ENCODE results near the gene ZFAND3. TPM values are rescaled to one million over a fixed set of nuclear protein-coding genes. Genes with fewer than 3 reads are reported as not detected.

Gene ZFAND3
- total RNA-seq, 3 donors from 2014 or later: 34.1 to 53.0 (median 36.0) TPM

- TF ChIP-seq POLR2A (IDR thresholded peaks at IDR 0.05): no peak
- TF ChIP-seq, protein P1, sequence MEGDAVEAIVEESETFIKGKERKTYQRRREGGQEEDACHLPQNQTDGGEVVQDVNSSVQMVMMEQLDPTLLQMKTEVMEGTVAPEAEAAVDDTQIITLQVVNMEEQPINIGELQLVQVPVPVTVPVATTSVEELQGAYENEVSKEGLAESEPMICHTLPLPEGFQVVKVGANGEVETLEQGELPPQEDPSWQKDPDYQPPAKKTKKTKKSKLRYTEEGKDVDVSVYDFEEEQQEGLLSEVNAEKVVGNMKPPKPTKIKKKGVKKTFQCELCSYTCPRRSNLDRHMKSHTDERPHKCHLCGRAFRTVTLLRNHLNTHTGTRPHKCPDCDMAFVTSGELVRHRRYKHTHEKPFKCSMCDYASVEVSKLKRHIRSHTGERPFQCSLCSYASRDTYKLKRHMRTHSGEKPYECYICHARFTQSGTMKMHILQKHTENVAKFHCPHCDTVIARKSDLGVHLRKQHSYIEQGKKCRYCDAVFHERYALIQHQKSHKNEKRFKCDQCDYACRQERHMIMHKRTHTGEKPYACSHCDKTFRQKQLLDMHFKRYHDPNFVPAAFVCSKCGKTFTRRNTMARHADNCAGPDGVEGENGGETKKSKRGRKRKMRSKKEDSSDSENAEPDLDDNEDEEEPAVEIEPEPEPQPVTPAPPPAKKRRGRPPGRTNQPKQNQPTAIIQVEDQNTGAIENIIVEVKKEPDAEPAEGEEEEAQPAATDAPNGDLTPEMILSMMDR (IDR thresholded peaks at IDR 0.05): no peak
- no peak for TF ChIP-seq POLR2AphosphoS5 (IDR thresholded peaks at IDR 0.05)
- peak in 1 of 2 donors; percentile 20 for DNase-seq (ENCODE audit: low spot score in 2 of 2)
- intact Hi-C loops (cut with DNase I; ENCODE audit: low total_unique reads): no loop called here
- Histone ChIP-seq H3K9me3 (no peaks in the 10 kb centered on the region), H3K4me3 (no peak overlapping the region), H3K27me3 (no peaks in the 10 kb centered on the region), H3K36me3 (no peaks in the 10 kb centered on the region), H3K27ac (no peak overlapping the region), H3K4me1 (no peaks in the 10 kb centered on the region)
These were observed 365.7 kb downstream of the ZFAND3 start for GRCh38 chr6:38185244-38185643.

GRCh38 chr6:38185752-38186151 lies 366.2 kb downstream of the ZFAND3 start:
- Histone ChIP-seq H3K27me3 (no peaks in the 10 kb centered on the region), H3K4me3 (no peak overlapping the region), H3K36me3 (no peaks in the 10 kb centered on the region), H3K4me1 (no peaks in the 10 kb centered on the region), H3K27ac (no peak overlapping the region), H3K9me3 (no peaks in the 10 kb centered on the region)
- intact Hi-C loops (cut with DNase I; ENCODE audit: low total_unique reads): no loop called here
- TF ChIP-seq POLR2AphosphoS5 (IDR thresholded peaks at IDR 0.05) (no peak), POLR2A (IDR thresholded peaks at IDR 0.05) (no peak)
- TF ChIP-seq, protein P1 (IDR thresholded peaks at IDR 0.05): no peak
- peak in 1 of 2 donors; percentile 9 for DNase-seq (ENCODE audit: low spot score in 2 of 2)

DNA sequence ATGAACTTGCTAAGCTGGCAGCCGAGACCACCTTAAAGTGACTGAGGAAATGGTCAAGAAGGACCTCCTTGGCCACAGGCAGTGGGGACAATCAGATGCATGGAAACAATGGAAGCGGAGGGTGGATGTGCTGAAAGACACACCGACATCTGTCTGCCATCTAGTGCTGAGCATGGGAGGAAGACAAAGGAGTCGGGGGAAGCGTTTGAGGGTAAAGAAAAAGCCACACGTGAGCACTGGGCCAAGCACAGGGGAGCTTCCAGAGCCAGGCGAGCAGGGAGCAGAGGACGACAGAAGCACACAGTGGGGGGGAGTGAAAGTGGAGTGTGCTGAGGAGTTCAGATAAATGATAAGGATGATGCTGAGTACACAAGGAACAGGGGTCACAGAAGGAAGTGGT lies 367.8 kb downstream of the ZFAND3 start:
- H3K27ac ChIP-seq: no peak overlapping the region
- no peaks in the 10 kb centered on the region for H3K36me3 ChIP-seq
- no peaks in the 10 kb centered on the region for H3K4me1 ChIP-seq
- intact Hi-C loops (cut with DNase I; ENCODE audit: low total_unique reads): no loop called here
- no peak overlapping the region for H3K4me3 ChIP-seq
- H3K9me3 ChIP-seq: no peaks in the 10 kb centered on the region
- TF ChIP-seq, protein P1 (IDR thresholded peaks at IDR 0.05): no peak
- TF ChIP-seq POLR2AphosphoS5 (IDR thresholded peaks at IDR 0.05): no peak
- TF ChIP-seq POLR2A (IDR thresholded peaks at IDR 0.05): no peak
- H3K27me3 ChIP-seq: no peaks in the 10 kb centered on the region
- DNase-seq (ENCODE audit: low spot score in 2 of 2): peak in 1 of 2 donors; percentile 37

DNA sequence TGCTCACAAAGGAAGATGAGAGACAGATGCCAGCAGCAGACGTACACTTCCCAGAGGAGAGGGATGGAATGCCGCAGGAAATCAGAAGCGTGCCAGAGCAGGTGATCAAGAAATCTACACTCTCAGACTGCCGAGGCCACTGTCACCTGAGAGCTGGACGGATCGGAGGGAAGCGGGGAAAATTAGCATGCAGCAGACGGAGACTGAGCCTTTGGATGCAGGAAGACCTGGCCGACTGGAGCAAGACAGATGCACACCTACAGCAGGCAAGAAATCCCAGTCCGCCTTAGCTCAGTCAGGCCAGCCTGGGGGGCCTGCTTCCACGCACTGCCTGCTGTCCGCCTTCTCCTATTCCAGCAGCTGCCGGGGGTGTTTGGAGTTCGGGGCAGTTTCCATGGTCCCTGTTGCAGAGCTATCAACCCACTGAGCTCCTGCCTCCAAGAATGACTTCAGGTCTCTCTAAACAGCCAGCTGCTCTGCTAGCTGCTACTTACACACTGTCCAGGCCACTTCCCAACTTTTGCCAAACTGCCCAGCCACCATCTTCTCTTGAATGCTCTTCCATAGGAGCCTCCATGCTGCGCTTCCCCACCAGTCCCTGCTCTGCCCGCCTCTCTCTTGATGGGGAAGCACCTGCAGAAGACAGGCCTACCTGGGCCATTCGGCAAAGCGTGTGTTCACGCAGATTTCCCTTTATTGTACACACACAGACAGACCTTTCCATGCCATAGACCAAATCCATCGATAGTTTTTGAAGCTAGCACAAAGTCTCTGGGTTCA lies 368.5 kb downstream of the ZFAND3 start:
- no peak overlapping the region for H3K27ac ChIP-seq
- intact Hi-C loops (cut with DNase I; ENCODE audit: low total_unique reads): no loop called here
- H3K4me1 ChIP-seq: no peaks in the 10 kb centered on the region
- peak in 1 of 2 donors; percentile 49 for DNase-seq (ENCODE audit: low spot score in 2 of 2)
- no peaks in the 10 kb centered on the region for H3K36me3 ChIP-seq
- TF ChIP-seq POLR2A (IDR thresholded peaks at IDR 0.05): no peak
- TF ChIP-seq POLR2AphosphoS5 (IDR thresholded peaks at IDR 0.05): no peak
- TF ChIP-seq, protein P1 (IDR thresholded peaks at IDR 0.05): no peak
- no peak overlapping the region for H3K4me3 ChIP-seq
- H3K9me3 ChIP-seq: no peaks in the 10 kb centered on the region
- no peaks in the 10 kb centered on the region for H3K27me3 ChIP-seq

DNA sequence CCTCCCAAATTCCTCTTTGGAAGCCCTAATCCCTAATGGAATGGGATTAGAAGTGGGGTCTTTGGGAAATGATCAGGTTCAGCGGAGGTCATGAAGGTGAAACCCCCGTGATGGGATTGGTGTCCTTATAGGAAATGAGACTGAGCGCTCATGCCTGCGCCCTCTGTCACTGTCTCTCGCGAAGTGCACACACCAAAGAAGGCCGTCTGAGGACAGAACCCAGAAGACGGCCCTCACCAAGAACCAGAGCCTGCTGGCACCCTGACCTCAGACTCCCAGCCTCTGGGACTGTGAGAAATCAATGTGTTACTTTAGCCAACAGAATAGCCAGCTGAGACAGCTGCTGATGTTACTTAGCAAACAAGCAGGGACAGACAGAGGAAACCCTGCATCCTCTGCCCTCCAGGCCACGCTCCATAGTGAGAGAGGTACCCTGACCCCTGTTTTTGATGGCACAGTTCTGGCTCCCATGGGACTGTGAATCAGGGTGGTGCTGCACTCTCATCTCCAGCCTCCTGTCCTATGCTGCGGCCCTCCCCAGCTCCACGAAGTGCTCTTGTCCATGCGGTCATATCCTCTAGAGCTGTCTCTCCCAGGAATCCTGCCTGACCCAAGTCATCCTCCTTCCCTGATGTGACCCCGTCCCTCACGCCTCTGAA lies 369.3 kb downstream of the ZFAND3 start:
- Histone ChIP-seq H3K36me3 (no peaks in the 10 kb centered on the region), H3K4me3 (no peak overlapping the region), H3K9me3 (no peaks in the 10 kb centered on the region), H3K27ac (no peak overlapping the region), H3K4me1 (no peaks in the 10 kb centered on the region), H3K27me3 (no peaks in the 10 kb centered on the region)
- TF ChIP-seq POLR2AphosphoS5 (IDR thresholded peaks at IDR 0.05) (no peak), POLR2A (IDR thresholded peaks at IDR 0.05) (no peak)
- TF ChIP-seq, protein P1 (IDR thresholded peaks at IDR 0.05): no peak
- intact Hi-C loops (cut with DNase I; ENCODE audit: low total_unique reads): no loop called here
- peak in 1 of 2 donors; percentile 39 for DNase-seq (ENCODE audit: low spot score in 2 of 2)
